Measurements from ENCODE around the gene C2CD4C.
"Not testable (repeated sequence)": the region's sequence is repeated elsewhere in the genome, so short reads cannot be mapped to it uniquely, and the experiment has no call there.

Gene C2CD4C

DNA sequence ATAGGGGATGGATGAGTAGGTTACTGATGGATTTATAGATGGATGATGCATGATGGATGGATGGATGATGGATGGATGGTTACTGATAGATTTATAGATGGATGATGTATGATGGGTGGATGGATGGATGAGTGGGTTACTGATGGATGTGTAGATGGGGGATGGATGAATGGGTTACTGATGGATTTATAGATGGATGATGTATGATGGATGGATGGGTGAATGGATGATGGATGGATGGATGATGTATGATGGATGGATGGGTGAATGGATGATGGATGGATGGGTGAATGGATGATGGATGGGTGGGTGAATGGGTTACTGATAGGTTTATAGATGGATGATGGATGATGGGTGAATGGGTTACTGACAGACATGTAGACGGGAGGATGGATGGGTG, 6.3 kb upstream of the C2CD4C start:
- DNase-seq (ENCODE audit: low read depth, low spot score) = no peak

DNA sequence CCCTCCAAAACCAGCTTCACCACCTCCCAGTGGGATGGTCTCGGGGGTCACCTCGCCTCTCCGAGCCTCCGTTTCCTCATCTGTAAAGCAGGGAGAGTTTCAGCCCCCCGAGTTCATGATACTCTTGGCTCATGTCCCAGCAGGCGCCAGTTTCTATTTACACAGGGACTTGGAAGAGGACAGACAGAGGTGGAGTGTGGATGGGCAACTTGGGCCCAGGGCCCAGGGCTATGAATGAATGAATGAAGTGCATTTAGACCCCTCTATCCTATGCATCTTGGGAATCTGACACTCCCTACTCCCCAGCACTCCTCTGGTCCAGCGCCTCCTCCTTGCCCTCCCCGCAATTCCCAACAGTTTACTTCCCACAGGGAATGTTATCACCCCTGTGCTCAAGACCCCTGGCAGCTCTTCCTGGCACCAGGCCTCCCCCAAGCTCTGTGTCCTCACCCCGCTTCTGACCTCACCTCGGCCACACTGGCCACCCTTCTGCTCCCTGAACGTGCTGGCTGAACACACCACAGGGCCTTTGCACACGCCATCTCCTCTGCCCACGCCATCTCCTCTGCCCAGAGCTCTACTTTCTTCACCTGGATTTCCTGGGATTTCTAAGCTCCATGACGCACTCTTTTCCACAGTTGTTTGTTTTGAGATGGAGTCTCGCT, 4.9 kb upstream of the C2CD4C start:
- no peak for DNase-seq (ENCODE audit: low read depth, low spot score)

DNA sequence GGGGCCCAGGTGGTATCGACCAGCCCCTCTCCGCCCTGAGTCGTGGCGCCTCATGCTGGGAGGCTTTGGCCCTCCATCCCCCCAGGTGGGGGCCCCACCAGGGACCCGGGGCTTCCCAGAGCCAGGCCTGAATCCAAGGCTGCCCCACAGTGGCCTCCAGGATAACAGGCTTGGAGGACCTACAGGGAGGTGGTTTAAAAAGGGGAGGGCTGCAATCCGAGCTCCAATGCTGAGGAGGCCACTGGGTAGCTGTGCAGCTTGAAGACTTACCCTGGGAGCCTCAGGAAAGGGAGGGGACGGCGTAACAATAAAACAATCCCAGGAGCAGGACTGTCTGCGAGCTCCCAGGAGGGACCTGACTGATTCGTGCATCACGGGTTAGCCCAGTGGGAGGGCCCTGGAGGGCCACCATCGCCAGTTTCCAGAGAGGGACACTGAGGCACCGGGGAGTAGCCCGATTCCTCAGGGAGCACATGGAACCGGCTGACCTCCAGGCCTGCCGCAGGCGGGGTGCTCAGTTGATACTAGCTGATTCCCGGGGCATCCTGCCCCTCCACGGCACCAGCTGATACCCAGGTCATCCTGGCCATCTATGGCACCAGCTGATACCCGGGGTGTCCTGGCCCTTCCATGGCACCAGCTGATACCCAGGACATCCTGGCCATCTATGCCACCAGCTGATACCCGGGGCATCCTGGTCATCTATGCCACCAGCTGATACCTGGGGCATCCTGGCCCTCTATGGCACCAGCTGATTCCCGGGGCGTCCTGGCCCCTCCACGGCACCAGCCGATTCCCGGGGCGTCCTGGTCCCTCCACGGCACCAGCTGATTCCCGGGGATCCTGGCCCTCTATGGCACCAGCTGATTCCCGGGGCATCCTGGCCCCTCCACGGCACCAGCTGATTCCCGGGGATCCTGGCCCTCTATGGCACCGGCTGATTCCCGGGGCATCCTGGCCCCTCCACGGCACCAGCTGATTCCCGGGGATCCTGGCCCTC, 3.7 kb upstream of the C2CD4C start:
- DNase-seq (ENCODE audit: low read depth, low spot score) = no peak

DNA sequence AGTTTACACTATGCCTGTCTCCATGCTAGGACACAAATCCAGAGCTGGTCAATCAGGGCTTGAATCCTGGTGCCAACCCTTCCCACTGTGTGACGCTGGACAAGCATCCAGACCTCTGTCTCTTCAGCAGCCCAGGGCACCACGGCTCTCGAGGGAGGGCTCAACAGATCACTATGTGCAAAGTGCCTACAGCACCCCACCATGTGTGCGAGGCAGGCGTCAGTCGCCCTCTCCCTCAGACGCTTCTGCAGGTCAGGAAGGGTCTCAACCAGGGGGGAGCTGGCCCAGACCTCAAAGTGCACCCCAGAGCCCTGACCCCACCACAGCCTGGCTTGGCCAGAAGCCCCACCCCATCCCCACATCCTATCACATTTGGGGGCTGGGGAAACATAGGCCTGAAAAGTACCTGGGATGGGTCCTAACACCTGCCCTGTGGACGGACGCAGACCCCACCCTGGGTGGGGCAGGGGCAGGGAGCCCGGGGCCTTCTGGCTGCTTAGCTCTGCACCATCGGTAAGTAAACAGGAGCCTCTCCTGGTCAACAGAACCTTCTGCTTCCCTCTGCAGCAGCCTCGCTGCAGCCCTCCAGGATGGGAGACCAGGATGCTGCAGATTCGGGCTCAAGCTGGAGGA, 2.9 kb upstream of the C2CD4C start:
- DNase-seq (ENCODE audit: low read depth, low spot score) = no peak

DNA sequence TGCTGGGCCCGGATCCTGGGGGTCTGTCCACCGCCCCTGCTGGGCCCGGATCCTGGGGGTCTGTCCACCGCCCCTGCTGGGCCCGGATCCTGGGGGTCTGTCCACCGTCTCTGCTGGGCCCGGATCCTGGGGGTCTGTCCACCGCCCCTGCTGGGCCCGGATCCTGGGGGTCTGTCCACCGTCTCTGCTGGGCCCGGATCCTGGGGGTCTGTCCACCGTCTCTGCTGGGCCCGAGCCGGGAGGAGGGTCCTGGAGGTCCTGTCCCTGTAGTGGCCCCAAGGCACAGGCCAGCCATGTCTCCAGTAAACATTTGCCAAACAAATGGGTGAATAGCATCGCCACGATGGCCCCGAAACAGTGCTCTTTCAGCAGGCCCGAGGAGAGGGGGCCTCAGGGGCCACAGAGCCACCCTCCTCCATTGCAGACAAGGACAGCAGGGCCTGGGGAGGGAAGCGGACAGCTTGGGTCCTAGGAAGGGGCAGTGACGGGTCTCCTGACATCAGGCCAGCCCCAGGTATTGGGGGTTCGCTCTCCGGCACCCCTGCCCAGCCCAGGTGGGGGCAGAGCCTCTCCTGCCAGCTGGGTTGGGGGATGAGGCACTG, 2.3 kb upstream of the C2CD4C start:
- DNase-seq (ENCODE audit: low read depth, low spot score) = not testable (repeated sequence)

DNA sequence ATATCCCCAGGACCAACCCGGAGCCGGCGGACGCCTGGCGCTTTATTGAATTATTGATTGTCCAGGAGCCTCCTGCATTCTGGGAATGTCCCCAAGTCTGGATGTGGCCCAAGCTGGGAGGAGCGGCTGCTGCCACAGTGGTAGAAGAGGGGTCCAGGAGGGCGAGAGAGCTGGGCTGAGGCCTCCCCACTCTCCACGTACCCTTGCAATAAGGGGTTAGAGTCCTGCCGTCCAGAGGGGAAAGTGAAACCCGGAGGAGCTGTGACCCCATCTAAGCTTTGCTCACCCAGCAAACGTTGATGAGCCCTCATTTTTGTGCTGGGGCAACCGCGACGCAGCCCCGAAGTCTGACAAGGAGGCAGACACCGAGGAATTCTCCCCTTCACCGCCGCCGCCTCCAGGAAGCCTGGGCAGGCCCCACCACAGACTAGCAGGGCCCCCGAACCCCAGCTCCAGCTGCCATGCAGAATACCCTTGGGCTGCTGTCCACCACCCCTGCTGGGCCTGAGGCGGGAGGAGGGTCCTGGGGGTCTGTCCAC, 1.4 kb upstream of the C2CD4C start:
- DNase-seq (ENCODE audit: low read depth, low spot score) = no peak

DNA sequence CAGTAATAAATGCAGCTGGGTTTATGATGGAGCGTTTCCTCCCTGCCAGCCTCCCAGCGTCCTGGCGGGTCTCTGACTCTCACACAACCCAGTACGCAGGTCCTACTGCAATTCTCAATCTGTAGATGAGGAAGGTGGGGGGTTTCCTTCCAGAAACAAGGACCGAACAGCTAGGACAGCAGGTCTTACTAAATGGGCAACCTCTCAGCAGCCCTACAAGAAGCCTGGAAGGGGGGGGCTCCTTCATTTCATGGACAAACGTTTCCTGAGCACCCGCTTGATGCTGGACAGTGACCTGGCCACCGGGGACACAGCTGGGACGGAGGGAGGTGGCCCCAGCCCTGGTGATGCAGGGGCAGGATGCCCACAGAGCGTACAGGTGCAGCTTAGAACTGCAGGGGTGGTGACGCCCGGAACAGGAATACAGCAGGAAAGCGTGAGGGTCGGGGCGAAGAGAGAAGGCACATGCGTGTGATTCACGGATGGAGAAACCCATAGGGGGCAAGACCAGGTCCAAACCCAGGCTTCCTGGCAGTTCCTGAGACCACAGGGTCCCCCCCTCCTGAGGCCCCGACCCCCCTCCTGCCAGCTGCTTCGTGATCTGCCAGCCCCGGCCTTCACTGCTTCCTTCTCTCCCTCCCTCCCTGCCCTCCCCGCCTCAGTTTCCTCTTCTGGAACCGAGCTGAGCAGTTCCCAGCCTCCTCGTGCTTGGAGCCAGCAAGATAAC, 732 bp upstream of the C2CD4C start:
- DNase-seq (ENCODE audit: low read depth, low spot score) = no peak

DNA sequence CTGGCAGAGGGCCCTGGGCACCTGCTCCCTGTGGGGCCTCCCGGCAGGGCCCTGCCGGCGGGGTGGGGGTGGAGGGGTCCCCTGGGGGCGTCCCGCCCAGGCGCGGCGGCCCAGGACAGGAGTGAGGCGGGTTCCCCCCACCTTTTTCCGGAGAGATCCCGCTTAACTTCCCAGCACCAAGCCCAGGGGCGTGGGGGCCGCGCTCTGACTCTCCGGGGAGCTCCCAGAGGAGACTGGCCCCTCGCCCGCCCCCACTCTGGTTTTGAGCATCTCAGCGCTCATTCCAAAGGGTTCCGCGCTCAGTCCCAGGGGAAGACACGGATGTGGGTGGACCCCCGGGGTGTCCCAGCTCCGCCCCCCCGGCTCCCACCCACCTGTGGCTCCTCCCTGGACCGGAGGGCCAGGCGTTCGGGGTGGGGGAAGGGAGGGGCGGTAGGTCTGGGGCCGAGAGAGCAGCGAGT, 476 bp downstream of the C2CD4C start:
- no peak for DNase-seq (ENCODE audit: low read depth, low spot score)

DNA sequence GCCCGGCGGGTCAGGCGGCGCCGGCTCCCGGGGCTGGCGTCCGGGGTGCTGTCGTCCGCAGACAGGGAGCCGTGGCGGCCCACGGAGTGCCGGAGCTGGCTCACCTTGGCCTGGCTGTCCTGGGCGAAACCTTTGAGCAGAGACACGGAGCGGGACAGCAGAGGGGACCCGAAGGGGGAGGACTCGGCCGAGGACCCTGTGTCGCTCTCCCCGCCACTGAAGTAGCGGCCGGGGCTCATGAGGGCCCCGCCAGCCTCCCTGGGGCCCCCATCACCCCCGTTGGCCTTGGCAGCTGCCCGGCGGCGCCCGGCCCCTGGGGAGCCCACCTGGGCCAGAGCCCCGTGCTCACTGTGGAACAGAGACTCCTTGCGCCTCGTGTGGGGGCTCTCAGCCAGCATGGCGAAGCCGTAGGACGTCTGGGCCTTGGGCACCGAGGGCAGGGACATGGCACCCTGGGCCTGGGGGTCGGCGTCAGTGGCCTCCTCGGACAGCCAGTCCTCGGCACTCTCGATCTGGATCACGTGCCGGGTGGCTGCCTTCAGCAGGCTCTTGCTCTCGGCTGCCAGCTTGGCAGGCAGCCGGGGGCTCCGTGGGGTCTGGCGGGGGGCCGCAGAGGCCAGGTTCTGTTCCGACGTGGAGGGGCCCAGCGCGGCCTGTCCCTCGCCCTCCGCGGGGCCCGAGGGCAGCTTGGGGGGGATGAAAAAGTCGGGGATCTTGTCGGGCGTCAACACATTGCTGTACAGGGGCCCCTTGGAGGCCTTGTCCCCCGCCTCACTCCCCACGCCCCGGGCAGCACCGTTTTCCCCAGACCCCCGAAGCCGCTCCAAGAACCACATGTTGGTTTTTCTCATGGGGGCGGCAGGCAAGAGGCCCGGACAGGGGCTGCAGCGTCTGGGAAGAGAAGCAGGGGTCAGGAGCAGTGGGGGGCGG, 1.2 kb downstream of the C2CD4C start:
- DNase-seq (ENCODE audit: low read depth, low spot score) = no peak

DNA sequence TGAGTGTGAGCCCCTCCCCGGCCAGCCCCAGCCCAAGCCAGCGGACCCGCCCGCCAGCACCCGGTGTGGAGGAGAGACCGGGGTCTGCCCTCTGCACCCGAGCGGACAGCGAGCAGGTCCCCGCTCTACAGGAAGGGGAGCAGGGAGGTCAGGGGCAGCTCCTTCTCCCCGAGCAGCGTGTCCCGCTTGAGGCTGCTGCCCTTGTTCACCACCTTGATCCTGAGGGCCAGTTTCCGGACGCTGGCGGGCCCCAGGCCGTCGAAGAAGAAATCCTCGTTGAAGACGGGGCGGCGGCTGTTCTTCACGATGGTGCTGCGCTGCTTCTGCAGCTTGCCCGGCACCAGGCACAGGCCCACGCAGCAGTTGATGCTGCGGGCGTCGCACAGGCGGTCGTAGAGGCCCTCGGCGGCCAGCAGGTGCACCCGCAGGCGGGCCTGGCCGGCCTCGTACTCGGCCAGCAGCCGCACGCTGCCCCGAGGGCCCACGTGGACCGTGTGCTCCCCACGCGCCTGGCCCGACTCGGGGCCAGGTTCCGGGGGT, 1.9 kb downstream of the C2CD4C start:
- no peak for DNase-seq (ENCODE audit: low read depth, low spot score)

DNA sequence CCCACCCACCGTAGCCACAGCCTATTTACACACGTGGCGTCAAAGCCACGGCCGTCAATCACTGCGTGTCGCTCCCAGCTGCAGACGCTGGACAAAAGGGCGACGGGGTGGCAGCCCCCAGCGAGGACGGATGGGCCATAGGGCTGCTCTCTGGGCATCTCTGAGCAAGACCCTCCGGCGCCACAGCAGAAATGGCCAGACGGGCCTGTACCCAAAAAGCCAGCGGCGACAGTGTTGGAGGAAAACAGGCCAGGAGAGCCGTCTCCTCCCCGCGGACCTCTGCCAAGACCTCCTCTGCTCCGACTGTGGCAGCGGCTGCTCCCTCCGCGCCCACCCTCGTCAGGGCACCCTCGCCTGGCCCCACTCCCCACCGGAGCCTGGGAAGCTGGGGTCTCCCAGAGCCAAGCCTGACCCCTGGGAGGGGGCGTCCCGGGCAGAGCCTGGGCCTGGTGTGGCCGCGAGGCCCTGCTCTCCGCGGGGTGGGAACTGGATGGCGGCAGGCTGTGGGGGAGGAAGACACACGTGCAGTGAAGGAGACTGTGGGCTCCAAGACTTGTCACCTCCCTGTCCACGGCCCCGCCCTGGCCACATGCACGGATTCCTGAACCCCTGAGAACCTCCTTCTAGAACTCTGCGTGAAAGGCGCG, 2.7 kb downstream of the C2CD4C start:
- no peak for DNase-seq (ENCODE audit: low read depth, low spot score)

DNA sequence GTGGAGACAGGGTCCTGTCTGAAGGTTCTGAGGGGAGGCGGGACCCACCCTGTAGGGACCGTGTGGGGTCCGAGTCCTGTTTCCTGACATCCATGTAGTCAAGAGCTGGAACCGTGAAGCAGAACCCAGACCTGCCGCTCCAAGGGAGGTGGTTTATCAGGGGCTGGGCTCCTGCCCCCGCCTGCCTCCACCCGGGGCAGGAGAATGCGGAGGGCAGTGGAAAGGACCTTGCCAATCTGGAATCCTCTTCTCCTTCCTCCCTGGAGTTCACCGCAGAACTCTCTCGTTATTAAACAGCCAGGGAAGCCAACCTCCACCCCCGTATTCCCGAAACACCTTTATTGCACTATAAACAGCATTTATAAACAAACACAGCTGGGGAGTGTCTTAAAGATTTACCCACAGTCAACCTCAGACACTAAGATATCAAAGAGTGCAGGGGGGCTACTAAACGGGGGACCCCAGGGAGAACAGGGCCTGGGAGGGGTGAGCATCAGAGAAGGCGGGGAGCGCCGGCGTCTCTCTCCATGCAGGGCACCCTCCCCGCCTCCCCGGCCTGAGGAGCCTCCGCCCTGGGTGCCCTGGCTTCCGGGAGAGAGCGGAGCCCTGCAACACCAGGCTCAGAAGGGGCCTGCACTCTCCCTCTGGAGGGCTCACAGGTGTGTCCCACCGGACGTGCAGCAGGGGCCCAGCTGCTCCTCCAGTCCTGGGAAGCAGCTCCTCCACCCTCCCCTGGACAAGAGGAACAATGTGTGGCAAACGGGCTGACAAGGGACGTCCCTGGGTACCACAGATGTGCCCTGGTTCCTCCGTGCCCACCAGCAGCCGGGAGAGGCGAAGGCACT, 3.6 kb downstream of the C2CD4C start:
- no peak for DNase-seq (ENCODE audit: low read depth, low spot score)

DNA sequence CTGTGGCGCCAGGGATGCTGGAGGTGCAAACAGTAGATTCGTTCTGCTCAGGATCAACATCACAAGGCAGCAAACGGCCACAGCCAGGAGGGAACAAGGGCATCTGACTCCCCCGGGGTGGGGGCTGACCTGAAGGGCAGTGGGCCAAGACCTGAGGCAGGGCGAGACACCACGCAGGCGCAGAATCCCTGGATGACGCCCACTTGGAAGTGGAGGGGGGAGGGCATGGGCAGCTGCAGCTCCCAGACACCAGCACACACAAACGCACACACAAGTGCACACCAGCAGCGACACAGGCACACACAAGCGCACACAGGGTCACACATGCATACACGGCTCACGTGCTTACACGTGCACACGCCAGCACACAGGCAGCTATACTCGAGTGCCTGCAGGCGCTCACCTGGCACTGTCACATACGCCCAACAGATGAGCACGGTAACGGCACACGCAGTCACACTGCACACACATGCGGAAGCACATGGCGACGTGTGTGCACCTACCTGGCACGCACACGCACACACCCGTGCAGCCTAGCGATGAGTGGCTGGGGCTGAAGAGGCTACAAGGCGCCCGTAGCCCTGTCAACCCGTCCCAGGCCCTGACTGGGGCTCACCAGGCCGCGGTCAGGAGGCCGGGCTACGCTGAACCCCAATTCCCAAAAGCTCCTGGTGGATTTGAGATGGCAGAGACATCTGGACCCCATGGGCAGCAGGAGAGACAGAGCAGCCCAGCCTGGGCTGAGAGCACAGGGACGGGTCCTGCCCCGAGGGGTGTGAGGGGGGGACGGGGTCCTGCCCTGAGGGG, 5.5 kb downstream of the C2CD4C start:
- no peak for DNase-seq (ENCODE audit: low read depth, low spot score)

DNA sequence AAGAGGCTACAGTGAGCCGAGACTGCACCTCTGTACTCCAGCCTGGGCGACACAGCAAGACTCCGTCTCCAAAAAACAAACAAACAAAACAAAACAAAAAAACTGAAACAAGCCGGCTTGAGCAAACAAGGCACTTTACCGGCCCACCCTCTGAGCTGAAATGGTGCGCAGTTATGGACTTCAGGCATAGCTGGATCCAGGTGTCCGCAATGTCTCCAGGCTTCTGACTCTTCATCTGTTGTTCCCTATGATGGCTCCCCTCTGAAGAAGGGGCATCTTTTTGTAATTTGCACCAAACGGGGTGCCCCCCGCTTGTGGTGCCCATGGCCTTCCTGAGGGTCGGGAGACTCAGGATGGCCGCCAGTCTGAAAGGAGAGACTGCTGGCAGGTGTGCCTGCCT, 6.2 kb downstream of the C2CD4C start:
- no peak for DNase-seq (ENCODE audit: low read depth, low spot score)

DNA sequence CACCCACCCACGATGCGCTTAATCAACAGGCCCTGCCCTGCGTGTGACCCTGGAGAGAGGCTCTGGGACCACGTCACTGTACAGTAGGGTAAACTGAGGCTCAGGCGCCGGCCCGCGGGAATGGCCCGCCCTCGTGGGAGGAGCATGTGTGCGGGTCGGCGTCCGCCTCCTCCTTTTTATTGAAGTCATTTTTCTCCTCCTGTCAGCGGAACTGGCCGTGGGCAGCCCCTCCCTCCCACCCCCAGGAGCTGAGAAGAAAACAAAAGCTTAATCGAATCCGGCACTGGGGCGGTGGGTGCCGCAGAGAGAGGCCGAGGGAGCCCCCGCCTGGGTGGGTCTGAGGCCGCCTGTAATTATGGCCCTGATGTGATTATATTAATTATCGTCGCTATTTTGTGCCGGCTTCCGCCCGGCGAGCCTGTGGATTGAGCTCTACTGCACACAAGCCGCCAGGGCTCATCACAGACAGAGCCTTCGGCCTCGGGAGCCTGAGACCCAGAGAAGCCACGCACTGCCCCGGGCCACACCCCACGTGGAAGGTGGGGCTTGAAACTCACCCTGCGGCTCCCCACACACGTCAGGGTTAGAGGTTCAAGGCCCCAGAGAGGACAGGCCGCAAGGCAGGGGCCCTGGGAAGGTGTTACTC, 7.0 kb downstream of the C2CD4C start:
- no peak for DNase-seq (ENCODE audit: low read depth, low spot score)

DNA sequence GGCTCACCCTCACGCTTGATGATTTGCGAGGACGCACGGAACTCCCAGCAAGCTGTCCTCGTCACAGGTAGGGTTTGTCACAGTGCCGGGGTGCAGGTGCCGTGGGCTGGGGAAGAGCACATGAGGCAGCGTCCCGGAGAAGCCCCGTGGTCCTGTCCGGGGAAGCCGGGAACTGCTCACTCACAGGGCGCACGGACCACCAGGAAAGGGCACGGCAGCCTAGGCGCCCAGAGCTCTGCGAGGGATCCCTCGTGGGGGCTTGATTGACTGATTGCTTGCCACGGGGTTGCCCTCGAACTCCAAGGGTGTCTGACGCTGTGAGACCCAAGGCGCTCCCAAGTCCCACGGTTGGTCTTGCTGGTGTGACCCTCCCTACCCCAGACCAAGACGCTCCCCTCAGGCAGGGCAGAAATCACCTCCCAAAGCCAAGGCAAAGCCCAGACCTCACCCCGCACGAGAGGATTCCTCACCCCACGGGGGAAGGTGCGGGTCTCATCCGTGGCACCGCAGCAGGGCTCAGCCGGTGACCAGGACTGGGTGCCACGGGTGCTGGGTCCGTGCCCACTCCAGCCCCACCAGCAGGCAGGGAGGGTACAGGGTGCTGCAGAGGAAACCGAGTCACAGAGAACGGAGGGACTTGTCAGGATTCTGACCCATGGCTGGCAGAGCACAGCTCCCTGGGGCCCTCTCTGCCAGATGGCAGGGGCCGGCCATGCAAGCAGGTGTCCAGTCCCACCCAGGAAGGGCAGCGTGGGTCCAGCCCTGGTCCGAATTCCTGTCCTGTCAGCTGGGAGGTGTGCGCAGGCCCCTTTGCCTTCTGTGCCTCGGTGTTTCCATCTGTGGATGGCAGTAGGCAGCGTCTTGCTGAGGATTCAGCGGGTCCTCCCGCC, 7.7 kb downstream of the C2CD4C start:
- DNase-seq (ENCODE audit: low read depth, low spot score) = no peak
